Stimulated activated CD4-positive, alpha-beta T cell treated with anti-CD3 and anti-CD28 coated beads, Interleukin-15, amount 100 ng/mL, for 24 hours (primary cell): ENCODE measurements around the gene GP1BB.

Experiments
- DNase-seq: peaks from one replicate; pipeline ENCODE4 v3.0.0-alpha.2; 2020

Gene GP1BB

GRCh38 chr22:19727310-19728150 is 4.2 kb downstream of the GP1BB start:
- no peak for DNase-seq

GRCh38 chr22:19728271-19728670 is 4.9 kb downstream of the GP1BB start:
- DNase-seq = no peak

GRCh38 chr22:19728836-19729235 is 5.5 kb downstream of the GP1BB start:
- no peak for DNase-seq

- no peak for DNase-seq
Measured at GRCh38 chr22:19729507-19729906, 6.2 kb downstream of the GP1BB start.

GRCh38 chr22:19730198-19730597 is 6.9 kb downstream of the GP1BB start:
- no peak for DNase-seq

GRCh38 chr22:19730655-19731360 is 7.5 kb downstream of the GP1BB start:
- peak; percentile 90 for DNase-seq

GRCh38 chr22:19731361-19732135 is 8.2 kb downstream of the GP1BB start:
- no peak for DNase-seq

GRCh38 chr22:19732403-19733113 is 9.2 kb downstream of the GP1BB start:
- DNase-seq = no peak

GRCh38 chr22:19733755-19734154 is 10.4 kb downstream of the GP1BB start:
- no peak for DNase-seq

- DNase-seq = no peak
Measured at GRCh38 chr22:19734163-19734562, 10.8 kb downstream of the GP1BB start.

- no peak for DNase-seq
Measured at GRCh38 chr22:19734837-19735382, 11.6 kb downstream of the GP1BB start.

GRCh38 chr22:19735665-19736510 is 12.5 kb downstream of the GP1BB start:
- no peak for DNase-seq

- DNase-seq = no peak
Measured at GRCh38 chr22:19737846-19738663, 14.7 kb downstream of the GP1BB start.

- no peak for DNase-seq
Measured at GRCh38 chr22:19738664-19739447, 15.5 kb downstream of the GP1BB start.

GRCh38 chr22:19739448-19739895 is 16.1 kb downstream of the GP1BB start:
- no peak for DNase-seq

- no peak for DNase-seq
Measured at GRCh38 chr22:19739911-19740449, 16.6 kb downstream of the GP1BB start.

GRCh38 chr22:19740586-19740985 is 17.2 kb downstream of the GP1BB start:
- DNase-seq = no peak

- DNase-seq = no peak
Measured at GRCh38 chr22:19741053-19741452, 17.7 kb downstream of the GP1BB start.
